ENCODE measurements around the gene COLEC12. TPM values are rescaled to one million over a fixed set of nuclear protein-coding genes. Genes with fewer than 3 reads are reported as not detected.
A peak's percentile ranks its signal among the peaks of the same experiment; 100 is the strongest.

Gene COLEC12
- polyA plus RNA-seq, 3 donors: 20.9 to 28.6 (median 25.4) TPM

DNA sequence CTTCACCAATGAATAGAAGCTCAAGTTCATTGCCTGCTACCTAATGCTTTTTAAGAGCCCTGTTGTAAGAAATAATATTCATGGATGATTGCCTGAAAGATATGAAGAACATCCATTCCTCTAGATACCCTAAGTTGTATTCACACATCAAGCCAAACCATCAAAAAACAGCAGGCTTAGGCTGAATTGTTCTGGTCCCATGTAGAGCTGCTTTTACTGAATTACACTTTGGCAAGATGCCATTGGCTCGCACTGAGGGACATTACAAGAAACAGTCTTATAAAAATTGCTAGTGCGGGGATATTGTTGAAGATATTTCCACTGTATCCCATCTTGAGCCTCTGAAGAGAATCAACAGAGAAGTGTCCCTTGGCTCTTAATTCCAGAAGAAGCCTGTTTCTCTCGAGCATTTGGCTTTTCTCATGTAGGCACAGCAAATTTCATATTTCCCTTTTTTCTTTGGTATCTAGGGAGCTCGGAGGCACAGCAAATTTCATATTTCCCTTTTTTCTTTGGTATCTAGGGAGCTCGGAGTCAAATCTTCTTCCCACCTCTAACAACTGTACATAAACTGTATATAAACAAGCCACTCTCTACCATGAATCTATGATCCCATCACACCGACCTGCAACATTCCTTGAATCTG, 107.5 kb downstream of the COLEC12 start:
- no peak for DNase-seq

DNA sequence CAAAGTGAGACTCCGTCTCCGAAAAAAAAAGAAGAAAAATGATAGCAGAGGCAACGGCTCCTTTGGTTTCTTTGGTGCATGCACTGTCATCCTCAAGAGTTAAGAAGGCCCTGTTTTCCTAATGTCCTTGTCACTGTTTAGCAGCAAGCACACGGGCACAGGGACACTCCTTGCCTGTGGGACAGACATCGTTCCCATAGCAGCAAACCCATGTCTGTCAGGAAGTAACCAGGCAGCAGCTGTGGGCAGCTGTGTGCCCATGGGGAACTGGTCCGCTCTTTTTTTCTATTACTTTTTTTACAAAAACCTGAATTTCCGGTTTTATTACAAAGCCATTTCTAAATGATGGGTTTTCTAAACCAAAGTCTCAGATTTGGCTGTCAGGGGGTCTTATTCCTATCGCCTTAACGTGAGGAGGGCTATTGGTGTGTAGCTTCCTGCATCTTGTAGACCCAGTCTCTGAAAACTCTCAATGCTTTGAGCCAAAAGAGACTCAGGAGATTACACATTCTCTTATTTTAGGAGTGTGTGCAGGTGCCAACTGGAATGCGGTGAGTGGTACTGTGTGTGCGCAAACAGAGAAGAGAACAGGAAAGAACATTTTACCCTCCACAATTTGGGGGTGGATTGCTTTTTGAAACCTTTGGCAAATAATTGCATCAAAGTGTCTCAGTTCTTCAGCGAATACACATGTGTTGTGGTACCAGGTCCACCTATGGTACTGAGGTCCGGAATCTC, 109.6 kb downstream of the COLEC12 start:
- no peak for DNase-seq

DNA sequence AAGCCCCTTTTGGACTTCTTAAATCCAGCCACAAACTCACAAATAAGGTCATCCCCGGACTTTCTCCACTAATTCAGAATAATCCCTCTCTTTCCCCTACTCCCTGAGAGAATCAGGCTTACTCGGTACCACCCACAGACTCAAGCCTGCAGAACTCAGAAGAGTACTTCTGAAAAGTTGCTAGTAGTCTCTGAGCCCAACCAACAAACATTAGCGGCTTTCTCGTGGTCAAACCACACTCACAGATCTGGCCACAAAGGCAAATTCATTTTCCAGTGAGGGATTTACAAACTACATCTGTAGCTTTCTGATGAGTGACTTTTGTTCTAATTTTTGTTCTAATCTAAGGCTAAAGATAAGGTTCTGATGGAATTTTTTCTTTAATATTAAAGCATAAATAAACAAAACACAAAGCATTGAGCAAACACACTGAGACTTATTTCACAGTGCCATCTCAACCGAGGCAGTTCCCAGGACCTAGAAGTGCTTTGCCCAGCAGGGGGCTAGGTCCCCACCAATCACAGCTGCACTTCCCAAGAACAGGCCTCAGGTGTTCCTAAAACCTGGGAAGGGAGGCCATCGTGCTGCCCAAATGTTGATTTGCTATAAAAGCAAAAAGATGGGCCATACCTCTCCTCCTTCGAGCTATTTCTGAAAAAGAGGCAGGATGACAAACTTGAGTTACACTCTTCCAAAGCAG, 110.7 kb downstream of the COLEC12 start:
- DNase-seq: no peak

DNA sequence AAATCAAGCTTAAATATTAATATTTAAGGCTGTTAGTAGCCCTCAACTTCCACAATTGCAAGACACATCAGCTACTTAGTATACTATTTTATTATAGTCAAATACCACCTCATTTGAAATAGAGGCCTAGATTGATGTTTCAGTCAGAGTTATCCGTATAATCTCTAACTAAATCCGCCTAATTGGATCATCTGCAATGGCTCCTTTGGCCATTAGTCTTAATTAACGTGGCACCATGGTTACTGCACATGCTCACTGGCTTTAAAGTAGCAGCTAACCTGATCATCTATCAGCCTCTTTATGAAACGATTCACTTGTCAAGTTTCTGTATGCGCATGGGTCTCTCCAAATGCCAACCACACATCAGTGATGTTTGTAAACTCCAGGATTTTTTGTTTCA, 112.3 kb downstream of the COLEC12 start:
- DNase-seq: no peak

DNA sequence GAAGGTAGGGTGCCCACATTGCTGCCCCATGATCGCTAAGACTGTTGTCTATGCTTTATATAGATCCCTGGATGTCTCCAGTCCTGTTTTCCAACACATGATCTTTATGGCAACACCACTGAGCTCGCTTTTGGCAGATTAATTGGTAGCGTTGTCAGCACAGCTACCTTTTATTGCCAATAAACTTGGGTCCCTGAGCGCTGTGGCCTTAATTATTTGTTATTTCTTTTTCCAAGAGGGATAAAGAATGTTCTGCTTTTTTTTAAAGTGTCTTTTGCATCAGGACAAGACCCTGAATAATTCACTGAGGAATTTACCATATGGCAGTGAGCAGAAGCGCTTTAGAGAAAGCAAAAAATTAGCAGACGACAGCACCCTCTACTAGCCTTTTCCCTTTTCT, 113.5 kb downstream of the COLEC12 start:
- DNase-seq: no peak

DNA sequence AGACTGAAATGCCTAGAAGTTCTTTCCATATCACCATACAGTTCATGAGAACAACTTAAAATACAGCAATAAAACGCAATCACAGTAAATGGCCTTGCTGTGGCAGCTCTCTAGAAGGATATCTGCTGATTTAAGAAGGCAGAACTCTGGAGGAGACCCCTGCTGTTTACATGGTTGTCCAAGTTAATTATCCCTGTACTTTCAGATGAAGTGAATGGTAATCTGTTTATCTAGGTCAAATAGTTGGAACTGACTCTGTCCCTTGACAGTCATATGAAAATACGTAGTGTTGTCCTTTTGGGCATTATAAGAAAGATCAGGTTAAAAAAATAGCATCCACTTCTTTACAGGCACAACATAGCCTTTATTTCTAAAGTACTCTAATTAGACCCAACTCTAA, 115.6 kb downstream of the COLEC12 start:
- no peak for DNase-seq

DNA sequence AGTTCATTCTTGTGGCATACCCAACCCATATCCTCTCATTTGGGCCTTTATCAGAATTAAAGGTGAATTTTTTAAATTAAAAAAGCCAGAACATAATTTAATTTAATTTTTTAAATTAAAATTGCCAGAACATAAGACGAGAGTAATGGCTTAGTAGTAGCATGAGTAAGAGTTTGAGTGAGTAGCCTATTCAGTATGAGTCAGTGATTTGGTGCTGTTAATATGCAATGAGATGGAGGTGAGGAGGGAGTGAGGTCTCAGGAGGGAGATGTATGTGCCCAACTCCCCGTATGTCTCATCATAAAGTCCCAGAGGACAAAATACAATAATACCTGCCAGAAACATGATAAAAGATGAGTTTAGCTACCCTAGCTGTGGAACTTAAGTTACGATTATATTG, 117.4 kb downstream of the COLEC12 start:
- DNase-seq: no peak

DNA sequence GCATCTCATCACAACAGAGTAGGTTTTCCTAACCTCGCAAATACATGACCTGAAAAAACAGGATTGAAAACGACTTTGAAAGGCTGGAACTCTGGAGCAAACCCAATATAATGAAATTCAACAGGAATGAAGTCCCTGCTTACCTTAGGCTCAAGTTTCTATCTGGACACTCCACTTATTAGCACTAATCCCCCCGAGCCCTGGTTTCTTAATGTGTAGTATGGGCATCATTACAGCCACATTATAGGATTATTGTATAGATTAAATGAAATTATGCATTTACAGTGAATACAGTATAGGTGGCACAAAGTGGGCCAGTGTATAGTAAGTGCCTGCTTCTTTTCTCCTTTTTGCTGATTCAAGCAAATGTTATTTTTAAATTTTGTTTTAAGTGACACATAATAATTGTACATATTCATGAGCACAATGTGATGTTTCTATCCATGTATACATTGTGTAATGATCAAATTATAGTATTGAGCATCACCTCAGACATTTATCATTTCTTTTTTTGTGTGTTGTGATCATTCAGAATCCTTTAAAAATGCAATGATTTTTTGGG, 118.0 kb downstream of the COLEC12 start:
- no peak for DNase-seq

DNA sequence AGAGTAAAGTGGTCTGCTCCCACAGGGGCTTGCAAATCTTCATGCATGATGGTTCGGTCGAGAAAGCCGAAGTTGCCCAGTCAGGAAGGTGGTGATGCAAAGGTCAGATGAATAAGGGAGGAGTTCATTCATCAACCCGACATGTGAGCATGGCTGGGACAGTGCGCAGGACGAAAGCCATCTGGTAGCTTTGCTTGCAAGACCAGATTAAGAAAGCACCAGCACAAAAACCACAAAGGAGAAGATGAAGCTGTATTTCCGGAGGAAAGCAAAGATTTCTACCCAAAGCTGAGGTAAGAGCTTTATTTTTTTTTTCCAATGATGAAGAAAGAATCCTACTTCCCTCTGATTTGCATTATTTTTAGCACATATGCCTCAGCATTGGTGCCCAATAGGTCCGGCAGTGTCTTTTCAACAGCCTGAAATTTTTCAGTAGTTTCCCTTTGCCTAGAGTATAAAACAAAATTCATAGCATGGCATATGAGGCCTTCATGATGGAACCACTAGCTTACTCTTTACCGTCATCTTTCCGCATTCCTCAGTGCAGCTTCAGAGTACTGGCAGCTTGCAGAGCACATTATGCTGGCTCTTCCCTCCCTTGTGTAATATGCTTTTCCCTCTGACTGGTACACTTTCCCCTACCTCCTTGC, 120.7 kb downstream of the COLEC12 start:
- peak; percentile 82 for DNase-seq

DNA sequence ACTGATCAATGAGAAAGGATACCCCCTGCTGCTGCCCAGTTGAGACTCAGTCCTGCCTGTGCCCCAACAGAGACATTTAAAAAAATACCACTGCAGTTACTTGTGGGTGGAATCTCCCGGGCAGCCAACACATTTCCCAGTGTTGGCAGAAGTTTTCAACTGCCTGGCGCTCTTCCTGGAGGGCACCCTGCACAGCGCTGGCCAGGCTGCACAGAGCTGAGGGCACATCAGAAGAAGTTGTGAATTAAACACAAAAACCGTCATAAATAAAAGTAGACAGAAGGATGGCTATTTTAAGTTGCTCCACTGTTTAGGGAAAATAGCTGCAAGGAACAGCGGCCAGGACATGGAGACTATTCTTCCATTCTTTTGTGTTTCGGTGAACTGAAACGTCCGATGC, 122.4 kb downstream of the COLEC12 start:
- no peak for DNase-seq

DNA sequence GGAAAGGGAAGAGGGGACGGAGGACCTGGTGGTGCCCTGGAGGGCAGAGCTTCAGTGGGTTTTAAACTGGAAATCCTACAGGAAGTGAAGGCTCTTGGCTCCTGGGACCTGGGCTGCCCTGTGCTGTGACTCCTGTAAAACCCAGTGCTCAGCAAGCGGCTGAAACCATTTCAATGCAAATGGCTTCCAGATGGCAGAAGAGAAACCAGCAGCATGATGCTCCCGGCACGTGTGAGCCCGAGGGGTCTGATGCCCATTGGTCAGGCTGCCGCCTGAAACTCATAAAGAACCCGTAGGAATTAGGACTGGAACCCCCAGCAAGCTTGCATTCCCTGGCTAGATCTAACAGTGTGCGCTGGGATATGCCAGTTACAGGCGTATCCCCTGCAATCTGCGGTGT, 123.4 kb downstream of the COLEC12 start:
- no peak for DNase-seq

DNA sequence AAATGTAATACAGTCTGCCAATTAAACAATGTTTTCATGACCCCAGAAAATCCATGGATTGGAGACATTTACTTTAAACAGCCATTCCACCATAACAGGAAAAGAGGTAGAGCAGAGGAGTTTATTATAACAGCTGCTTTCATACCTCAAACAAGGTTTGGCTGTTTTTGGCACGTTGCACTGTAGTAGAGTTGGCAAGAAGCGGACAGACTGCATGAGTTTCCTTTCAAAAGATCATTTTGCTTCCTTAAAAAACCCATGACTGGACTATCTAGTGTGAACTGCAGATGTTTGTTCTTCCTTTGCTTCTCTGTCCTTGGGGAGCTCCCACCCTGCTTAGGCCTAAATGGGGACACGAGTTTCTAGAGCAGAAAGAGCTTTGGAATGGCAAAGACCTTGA, 124.2 kb downstream of the COLEC12 start:
- DNase-seq: no peak

DNA sequence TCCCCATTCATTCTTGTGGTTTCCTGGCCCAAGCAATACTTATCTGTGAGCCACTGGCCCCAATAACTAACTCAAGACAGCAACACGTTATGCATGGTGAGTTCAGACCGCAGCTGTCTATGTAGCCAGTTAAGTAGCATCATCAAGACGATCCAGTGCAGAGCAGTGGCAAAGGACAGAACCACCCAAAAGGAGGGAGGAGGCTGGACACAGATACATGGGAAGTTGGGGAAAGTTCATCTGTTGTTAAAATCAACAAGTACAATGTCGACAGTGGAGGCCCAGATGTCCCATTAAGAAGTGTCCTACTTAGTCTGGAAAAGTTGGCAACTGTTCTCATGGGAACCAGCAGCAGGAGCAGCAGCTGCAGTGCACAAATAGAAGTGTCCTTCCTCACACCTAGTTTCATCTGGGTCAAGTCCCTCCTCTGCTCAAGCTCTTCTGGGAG, 125.8 kb downstream of the COLEC12 start:
- no peak for DNase-seq

DNA sequence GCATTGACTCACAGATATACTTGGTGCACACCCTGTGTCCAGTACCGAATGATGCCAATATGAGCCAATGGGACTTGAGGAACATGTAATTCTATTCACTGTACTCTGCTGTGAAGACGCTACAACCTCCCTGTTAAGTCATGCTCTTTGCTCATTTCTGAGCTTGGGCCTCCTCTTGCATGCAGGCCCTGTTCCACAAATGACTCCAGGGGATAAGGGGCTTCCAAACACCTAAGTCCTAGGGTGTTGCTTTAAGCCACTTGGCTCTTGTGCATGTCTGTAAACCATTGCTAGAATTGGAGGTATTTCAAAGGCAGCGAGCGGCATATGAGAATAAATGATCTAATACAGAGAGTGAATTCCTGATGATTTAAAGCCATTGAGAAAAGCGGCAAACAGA, 126.7 kb downstream of the COLEC12 start:
- DNase-seq: no peak

DNA sequence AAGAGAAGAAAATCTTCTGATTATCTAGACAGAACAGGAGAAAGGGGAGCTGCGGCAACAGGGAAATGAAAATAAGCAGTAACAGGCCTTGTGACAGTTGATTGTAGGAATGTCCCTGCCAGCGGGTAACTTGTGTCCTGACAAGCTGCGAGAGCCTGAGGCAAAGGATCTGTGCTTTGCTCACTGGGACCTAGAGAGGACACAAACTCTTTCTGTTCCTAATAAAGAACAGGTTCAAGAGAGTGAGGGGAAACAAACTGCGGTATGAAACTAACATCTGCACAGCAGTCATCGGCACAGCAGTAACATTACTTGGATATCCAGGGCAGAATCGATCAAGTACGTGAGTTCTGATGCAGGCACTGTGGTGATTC, 128.9 kb downstream of the COLEC12 start:
- DNase-seq: no peak

DNA sequence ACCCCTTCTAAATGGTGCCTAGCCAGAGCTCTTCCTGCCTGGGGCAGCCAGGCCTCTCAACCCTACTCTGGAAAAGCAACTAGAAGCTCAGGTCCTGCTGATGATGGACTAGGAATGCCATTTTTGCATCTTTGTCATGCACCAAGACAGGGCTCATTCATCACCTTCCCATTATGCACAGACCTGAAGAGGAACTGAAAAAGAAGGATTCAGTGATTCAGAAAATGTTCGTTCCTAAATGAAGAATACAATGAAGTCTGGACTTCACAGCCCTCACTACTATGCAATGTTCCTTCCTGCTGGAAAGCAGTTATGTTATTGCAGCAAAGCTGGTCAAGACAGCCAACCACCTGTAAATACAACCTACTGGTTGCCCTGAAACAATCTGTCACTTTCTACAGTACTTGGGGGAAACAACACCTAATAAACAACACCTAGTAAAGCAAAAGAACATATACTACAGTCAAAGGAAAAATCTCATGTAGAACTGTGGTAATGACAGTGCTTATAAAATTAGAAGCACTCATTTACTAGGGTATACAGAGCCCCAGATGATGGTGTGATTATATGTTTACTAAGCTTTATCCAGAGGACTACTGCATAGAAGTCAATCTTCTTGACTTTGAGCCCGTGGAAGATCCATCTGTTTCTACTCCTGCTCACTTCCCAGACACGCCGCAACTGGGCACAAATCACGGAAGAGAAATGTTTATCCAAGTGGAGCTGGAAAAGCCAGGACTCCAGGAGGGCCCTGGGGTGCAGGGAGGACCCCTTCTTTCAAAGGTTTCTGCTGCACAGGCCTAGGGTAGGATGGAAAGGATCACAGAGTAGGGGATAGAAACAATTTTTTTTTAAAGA, 129.5 kb downstream of the COLEC12 start:
- DNase-seq: no peak

DNA sequence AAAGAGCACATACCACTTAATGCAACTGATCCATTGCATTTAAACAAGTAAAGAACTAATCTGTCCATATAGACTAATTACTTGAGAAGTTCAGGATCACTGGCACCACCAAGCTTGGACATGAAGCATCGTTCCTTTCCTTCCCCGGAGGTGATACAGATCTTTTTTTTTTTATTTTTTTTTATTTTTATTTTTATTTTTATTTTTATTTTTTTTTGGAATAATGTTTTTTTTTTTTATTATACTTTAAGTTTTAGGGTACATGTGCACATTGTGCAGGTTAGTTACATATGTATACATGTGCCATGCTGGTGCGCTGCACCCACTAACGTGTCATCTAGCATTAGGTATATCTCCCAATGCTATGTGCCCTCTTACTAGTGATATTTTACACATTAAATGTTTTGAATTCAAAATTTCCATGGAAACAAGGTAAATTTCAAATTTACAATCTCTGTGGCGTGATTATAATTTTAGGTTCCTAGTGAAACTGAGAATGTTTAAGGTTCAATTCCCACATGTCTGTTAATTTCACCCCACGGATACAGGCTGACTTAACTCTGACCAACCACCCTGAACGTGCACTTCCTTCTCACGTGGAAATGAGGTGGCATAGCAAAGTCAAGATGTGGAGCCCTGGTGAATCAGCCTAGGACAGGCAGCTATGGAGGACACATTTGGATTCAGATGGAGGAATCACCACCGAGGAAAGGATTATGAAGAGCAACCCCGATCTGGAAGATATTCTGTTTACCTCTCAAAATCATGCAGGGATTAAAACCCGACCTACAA, 131.1 kb downstream of the COLEC12 start:
- DNase-seq: no peak

DNA sequence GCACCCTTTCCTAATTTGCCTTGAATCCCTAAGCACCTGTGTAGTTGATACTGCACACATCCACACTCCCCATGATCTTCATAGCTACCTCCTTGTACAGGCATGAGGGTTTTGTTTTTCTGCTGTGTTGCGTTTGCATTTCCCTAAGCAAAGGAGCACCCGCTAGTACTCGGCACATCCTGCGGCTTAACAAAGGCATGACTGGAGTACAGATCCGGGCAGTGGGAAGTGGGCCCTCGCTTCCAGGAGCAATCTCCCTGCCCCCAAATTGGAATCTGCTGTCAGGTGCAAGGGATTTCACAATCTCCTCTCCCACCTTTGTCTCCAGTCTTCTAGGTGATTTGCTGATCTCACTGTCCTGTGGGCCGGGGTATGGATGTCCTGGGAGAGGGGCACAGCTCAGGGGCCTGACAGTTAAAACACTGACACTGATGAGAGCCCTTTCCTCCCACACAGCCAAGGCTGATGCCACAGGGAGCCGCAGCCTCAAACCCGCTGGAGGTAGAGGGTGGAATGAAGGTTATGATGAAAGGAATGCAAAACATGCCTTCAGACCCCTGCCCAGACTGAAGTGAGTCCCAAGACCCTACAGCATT, 133.9 kb downstream of the COLEC12 start:
- DNase-seq: no peak

DNA sequence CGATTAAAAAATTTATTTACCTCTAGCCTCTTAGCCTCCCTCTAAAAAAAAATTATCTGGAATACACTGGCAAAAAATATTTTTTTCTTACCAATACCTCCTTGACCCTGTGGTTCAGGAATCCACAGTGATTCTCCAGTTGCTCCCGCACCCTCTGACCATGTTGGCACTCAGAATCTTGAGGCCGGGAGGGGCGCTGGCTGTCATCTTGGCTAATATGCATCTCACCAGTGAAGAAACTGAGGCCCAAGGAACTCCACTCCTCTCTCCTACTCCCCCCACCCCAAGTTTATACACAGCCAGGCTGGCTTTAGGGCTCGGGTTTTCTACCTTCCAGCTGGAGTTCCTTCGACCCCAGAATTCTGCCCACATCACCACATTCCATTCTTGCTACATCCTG, 134.8 kb downstream of the COLEC12 start:
- no peak for DNase-seq

DNA sequence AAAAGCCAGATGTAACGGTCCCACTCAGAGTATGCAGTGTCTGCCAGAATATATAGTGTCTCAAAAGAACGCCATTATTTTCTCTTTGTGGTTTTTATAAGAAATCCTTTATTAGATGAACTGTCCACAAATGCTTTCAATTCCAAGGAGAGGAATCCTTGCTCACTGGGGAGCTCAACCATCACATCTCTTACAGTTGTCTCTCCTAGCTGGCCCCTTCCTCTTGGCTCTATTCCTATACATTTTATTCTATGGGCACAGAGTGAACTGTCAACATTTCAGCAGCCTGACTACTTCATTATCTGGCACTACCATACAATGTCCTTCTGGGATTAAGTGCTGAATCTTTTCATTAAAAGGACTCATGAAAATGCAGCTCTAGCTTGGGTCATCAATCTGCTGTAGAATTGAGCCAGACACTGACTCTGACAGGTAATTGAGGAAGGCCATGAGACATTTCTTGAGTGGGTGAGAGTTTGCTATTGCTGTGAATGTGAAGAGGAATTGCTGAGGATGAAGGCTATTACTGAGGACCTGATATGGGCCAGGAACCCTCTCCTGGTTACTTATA, 136.2 kb downstream of the COLEC12 start:
- no peak for DNase-seq
